ENCODE measurements around the gene SLC22A31.
"Not testable (repeated sequence)": the region's sequence is repeated elsewhere in the genome, so short reads cannot be mapped to it uniquely, and the experiment has no call there.

The SLC22A31 gene

DNA sequence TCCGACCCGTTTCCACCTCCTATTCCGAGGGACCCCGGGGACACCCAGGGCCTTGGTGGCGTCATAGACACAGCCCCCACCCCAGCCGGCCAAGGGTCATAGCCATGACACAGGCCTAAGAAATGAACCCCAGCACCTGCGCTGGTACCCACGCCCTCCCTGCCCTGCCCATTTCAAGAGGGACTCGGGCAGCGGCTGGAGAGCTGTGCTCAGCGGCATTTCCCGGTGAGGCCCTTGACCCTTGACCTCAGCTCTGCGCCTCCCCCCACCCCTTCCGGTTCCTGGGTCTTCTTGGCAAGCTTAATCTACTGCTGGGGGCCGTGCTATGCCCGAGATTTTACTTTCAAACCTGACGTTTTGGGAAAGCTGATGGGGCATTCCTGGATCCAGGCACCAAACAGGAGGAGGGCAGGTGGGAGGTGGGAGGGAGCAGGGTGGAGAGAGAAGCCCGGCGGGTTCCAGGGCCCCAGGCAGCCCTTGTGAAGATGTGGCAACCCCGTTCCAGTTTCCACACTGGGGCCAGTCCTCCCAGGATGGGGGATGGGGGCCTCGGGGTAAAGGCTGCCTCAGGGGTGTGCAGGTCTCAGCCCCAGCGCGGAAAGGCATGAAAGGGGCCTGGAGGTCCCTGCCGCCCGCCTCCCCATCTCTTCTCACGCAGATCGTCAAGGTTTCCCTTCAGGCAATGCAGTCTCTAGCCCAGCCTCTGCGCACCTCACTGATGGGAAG lies at the start of gene SLC22A31:
TSS of gene SLC22A31 (minus strand) at position 414 of the 726 bp plus-strand sequence. CDS start at position 378, 36 bp downstream.
- in situ Hi-C loops (cut with MboI; ENCODE audit: low sequenced_read_pairs): no loop called here

DNA sequence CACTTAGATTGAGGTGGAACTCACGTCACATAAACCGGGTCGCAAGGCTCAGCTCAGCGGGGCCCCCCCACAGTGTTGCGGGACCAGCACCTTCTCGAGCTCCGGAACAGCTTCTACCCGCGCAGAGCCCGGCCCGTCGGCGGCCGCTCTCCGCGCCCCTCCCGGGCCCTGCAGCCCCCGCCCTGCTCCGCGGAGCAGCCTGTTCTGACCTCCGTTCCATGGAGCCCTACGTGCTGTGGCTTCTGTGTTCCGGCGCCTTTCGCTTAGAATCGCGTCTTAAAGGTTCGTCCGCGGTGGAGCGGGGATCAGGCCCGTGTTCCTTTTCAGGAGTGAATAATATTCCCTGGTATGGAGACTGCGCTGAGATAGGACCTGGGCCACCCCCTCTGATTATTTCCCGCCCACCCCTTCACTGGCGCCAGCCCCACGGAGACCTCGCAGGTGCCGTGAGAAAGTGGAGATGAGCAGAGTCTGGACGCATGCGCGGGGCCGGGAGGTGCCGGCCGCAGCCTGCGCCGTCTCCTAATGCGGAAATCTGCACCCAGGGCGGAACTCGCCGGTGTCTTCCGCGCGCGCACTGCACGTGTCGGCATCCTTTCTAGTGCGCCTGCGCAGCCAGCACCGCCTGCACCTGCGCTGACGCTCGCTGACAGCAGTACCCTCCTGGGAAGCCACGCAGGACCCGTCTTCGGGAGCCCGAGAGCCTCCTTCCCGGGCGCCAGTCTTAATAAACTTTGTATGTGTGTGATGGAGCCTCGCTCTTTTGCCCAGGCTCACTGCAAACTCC lies 48.1 kb upstream of the SLC22A31 start:
- in situ Hi-C loops (cut with MboI; ENCODE audit: low sequenced_read_pairs): no loop called here

DNA sequence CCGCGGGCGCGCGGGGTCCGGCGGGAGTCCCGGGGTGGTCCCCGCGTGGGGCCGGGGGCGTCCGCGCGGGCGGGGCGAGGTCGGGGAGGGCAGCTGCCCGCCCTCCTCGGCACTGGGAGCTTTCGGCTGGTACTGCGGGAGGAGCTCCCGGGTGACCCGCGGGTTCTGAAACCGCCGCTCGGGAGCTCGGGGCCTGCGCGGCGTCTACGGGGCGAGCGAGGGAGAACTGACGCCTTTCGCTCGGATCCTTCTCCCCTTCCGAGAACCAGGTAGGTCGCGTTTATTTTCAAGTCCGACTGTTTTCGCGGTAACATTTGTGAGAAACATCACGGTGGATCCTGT lies 47.4 kb upstream of the SLC22A31 start:
- in situ Hi-C loops (cut with MboI; ENCODE audit: low sequenced_read_pairs): not testable (repeated sequence)

DNA sequence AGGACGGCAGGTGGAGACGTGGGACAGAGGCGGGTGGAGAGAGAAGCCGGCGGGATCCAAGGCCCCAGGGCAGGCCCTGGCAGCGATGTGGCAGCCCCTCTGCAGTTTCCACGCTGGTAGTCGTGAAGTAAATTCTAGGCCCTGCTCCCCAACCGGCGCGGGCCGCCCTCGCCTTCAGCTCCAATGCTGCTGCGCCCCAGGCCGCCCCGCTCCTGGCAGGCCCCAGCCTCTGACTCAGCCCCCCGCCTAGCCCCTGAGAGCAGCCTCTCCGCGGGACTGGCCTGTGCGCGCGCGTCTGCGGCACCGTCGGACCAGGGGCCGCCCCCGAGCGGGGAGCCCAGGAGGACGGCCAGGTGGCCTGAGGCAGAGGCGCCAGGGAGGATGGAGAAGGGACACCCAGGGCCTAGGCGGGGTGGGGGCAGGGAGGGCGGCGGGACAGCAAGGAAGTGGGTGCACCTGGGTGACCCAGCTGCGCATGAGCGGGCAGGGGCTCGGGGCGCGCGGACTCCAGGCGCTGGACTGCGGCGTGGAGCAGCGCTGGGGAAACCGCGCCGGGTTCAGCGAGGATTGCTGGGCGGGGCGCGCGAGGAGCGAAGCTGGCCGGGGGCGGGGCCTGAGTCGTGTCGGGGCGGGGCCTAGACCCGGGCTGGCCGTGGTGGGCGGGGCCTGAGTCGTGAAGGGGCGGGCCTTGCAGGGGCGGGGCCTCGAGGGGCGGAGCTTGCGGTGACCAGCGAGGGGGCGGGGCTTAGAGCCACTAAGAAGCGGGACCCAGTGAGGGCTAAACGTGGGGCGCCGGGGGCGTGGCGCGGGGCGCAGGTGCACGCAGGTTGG lies 46.8 kb upstream of the SLC22A31 start:
- in situ Hi-C loops (cut with MboI; ENCODE audit: low sequenced_read_pairs): no loop called here

DNA sequence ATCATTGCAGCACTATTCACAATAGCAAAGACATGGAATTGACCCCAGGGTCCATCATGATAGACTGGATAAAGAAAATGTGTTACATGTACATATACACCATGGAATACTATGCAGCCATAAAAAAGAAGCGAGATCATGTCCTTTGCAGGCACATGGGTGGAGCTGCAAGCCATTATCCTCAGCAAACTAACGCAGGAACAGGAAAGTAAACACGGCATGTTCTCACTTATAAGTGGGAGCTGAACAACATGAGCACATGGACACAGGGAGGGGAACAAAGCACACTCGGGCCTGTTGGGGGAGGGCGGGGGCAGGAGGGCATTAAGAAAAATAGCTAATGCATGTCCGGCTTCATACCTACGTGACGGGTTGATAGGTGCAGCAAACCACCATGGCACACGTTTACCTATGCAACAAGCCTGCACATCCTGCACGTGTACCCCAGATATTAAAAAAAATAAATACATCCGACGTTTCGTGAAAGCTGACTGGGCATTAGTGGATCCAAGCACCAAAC lies 46.1 kb upstream of the SLC22A31 start:
- in situ Hi-C loops (cut with MboI; ENCODE audit: low sequenced_read_pairs): no loop called here

DNA sequence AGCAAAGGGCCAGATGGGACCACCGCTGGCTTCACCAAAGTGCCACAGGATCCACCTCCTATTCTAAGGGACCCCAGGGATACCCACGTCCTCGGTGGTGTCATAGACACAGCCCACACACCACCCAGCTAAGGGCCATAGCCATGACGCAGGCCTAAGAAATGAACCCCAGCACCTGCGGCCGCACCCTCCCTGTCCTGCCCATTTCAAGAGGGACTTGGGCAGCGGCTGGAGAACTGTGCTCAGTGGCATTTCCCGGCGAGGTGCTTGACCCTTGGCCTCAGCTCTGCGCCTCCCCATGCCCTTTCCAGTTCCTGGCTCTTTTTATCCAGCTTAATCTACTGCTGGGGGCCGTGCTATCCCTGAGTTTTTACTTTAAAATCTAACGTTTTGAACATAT lies 44.4 kb upstream of the SLC22A31 start:
- in situ Hi-C loops (cut with MboI; ENCODE audit: low sequenced_read_pairs): no loop called here

DNA sequence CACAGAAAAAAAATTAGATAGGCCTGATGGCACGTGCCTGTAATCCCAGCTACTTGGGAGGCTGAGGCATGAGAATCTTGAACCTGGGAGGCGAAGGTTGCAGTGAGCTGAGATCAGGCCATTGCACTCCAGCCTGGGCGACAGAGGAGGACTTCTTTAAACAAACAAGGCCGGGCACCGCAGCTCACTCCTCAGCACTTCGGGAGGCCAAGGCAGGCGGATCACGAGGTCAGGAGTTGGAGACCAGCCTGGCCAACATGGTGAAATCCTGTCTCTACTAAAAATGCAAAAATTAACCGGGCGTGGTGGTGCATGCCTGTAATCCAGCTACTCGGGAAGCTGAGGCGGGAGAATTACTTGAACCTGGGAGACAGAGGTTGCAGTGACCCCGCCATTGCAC lies 43.9 kb upstream of the SLC22A31 start:
- in situ Hi-C loops (cut with MboI; ENCODE audit: low sequenced_read_pairs): not testable (repeated sequence)

DNA sequence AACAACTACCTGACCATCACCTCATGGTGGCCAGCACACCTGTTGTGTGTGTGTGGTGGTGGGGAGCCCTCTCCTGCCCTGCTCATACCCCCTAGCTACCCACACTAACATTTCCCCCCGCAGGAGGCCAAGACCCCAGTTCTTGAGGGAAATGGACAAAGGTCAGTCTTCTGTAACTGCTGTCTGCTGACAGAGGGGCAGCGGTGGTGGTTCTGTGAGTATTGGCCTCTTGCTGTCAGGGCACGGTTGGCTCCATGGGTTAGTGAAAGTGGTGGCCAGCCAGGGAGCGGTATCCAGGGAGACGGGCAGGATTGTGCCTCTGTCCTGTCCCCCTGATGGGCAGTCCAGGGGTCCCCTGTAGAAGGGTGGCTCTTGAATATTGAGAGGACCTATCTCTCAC lies 43.3 kb upstream of the SLC22A31 start:
- in situ Hi-C loops (cut with MboI; ENCODE audit: low sequenced_read_pairs): no loop called here

DNA sequence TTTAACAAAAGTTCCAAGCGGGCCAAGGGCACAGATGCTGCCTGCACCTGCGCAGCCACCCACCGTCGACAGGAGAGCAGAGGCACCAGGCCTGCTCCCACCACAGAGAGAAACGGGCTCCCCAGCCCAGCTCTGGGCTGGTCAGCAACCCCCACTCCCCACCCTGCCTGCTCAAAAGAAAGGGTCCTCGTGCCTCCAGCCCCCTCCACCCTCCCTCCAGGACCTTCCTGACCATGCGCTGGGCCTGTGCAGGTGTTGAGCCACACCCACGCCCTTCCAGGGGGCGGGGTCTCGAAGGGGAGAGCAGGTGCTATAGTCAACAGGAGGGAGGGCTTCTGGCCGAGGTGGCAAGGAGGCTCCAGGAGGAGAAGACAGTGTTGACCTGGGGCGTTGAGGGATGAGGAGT lies 42.5 kb upstream of the SLC22A31 start:
- in situ Hi-C loops (cut with MboI; ENCODE audit: low sequenced_read_pairs): no loop called here

DNA sequence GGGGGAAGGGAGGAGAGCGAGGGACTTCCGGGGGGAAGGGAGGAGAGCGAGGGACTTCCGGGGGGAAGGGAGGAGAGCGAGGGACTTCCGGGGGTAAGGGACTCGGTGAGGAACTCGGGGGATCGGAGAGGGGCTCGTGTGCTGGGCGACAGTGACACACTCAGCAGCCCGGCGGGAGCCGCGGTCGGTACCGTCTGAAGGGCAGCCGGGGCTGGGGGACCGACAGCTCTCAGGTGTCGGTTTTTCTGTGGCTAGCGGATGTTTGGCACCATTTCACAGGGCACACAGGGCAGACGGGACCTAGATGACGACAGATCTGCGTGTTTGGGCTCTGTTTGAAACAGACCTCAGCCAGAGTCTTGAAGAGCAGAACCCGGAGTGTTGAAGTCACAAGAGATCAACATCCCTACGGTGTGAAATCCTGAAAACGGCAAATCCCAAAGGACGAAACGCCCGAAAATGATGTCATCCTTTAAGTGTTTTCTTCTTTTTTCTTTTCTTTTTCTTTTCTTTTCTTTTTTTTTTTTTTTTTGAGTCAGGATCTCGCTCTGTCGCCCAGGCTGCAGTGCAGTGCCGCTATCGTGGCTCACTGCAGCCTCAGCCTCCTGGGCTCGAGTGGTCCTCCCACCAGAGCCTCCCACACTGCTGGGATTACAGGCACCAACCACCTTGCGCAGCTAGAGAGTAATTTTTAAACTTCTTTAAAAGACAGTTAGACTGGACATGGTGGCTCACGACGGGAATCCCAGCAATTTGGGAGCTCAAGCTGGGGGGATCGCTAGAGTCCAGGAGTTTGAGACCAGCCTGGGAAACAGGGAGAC lies 41.1 kb upstream of the SLC22A31 start:
- in situ Hi-C loops (cut with MboI; ENCODE audit: low sequenced_read_pairs): no loop called here

DNA sequence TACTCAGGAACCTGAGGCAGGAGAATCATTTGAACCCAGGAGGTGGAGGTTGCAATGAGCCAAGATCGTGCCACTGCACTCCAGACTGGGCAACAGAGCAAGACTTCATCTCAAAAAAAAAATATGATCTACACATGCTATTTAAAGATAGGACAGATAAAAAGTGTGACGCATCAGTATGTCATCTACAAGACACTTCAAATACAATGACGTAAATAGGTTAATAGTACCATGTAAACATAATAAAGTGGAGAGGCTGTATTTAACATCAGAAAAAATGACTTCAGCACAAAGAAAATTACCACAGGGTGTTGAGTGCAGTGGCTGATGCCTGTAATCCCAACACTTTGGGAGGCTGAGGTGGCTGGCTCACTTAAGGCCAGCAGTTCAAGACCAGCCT lies 37.4 kb upstream of the SLC22A31 start:
- in situ Hi-C loops (cut with MboI; ENCODE audit: low sequenced_read_pairs): no loop called here

DNA sequence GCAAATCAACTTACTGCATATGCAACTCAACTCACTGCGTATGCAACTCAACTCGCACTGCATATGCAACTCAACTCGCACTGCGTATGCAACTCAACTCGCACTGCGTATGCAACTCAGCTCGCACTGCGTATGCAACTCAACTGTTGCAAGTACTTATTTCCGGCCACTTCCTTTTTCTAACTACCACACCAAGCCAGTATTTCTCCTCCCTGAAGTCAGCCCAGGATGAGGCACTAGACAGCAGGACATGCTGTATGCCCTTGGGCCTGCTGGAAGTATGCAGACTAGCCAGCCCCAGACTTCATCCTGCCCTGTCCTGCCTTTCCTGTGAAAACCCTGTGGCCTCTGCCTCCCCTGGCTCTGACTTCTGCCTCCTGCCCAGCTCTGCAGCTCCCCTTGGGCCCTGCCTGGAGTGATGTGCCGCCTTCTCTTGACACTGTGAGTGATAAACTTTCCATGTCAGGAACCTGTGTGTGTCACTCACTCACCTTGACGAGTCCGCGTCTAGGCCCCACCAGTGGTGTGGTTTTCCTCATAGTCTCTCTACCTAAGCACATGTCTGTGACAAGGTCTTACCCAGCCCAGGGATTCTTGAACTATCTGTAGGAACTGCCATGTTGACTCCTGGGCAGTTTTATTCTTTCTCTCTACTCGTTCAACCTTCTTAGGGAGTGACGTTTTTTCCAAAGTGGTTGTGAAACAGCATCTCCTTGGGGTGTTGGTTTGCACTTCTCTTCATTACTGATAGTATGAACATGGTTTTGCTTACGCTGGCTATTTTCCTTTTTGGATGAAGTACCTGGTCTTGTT lies 33.5 kb upstream of the SLC22A31 start:
- in situ Hi-C loops (cut with MboI; ENCODE audit: low sequenced_read_pairs): no loop called here

DNA sequence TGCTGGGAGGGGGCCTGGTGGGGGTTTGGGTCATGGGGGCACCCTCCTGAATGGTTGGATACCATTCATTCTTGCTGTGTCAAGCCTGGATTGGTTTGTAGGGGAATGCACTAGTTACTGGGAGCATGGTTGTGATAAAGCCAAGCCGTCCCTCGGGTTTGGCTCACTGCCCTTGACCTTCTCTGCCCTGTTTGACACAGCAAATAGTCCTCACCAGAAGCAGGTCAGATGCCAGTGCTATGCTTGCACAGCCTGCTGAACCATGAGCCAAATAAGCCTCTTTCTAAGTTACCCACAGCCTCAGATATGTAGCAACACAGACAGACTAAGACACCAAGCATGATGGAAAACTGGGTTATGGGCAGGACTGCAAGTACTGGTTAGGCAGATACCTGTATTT lies 31.8 kb upstream of the SLC22A31 start:
- in situ Hi-C loops (cut with MboI; ENCODE audit: low sequenced_read_pairs): no loop called here

DNA sequence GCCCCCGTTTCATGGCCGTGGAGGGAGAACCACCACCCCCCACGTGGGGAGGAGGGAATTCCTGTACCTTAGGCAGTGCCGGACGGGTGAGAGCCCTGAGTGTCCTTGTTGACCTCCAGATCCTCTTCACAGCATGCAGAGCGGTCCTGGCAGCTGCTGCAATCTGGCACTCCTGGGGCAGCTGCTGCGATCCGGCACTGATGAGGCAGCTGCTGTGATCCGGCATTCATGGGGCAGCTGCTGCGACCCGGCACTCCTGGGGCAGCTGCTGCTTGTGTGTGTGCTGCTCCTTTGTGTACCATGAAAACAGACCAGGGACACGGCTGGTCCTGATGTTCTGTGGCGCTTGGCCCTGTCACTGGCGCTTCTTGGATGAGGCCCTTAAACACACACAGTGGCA lies 29.9 kb upstream of the SLC22A31 start:
- in situ Hi-C loops (cut with MboI; ENCODE audit: low sequenced_read_pairs): no loop called here

DNA sequence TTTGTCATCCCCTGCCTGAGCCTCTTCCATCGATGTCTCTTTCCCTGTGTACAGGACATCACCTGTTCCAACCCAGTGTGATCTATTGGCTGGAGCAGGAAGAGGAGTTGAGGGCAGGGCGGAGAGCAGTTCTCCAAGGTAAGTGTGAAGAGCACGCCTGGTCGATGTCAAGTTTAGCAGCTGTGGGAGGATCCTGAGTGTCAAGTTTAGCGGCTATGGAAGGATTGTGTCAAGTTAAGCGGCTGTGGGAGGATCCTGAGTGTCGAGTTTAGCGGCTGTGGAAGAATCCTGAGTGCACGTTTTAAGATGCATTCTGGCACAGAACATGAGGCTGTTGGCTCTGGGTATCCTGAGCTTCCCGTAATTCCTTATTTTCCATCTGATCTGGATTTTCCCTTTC lies 24.3 kb upstream of the SLC22A31 start:
- in situ Hi-C loops (cut with MboI; ENCODE audit: low sequenced_read_pairs): no loop called here

DNA sequence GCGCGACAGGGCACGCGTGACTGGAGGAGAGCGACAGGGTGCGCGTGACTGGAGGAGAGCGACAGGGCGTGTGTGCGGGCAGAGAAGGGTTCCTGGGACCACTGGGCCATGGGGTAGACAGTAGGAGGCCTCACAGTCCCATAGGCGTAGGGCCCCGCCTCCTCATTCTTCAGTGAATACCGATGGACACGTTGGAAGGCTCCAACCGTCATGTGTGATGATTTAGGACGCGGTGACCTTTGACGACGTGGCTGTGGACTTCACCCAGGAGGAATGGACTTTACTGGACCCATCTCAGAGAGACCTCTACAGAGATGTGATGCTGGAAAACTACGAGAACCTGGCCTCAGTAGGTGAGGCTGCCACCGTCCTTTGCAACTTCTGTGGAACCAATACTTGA lies 22.6 kb upstream of the SLC22A31 start:
- in situ Hi-C loops (cut with MboI; ENCODE audit: low sequenced_read_pairs): no loop called here

DNA sequence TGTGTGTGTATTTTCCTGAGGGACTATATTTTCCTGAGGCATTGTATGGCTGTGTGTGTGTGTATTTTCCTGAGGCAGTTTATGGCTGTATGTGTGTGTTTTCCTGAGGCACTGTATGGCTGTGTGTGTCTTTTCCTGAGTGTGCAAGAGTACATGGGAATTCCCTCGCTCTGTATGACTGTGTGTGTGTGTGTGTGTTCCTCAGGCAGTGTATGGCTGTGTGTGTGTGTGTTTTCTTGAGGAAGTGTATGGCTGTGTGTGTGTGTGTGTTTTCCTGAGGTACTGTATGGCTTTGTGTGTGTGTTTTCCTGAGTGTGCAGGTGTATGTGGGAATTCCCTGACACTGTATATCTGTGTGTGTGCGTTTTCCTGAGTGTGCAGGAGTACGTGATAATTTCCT lies 21.3 kb upstream of the SLC22A31 start:
- in situ Hi-C loops (cut with MboI; ENCODE audit: low sequenced_read_pairs): no loop called here

DNA sequence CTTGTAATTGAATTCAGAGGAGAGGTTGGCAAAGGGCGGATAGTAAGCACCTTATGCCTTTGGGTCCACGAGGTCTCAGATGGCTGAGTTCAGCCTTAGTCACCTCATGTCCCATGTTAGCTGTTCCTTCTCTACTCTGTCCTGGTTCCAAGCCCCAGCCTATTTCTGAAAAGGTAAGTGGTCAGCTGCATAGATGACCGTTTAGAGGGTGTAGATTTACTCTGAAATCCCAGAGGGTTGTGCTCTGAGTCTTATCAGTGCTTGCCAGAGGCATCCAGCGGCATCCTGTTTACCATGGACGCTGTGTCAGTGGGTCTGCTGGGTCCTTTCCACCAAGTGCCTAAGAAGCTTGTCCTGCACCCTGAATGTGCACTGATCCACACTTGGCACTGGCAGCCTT lies 19.0 kb upstream of the SLC22A31 start:
- in situ Hi-C loops (cut with MboI; ENCODE audit: low sequenced_read_pairs): no loop called here

DNA sequence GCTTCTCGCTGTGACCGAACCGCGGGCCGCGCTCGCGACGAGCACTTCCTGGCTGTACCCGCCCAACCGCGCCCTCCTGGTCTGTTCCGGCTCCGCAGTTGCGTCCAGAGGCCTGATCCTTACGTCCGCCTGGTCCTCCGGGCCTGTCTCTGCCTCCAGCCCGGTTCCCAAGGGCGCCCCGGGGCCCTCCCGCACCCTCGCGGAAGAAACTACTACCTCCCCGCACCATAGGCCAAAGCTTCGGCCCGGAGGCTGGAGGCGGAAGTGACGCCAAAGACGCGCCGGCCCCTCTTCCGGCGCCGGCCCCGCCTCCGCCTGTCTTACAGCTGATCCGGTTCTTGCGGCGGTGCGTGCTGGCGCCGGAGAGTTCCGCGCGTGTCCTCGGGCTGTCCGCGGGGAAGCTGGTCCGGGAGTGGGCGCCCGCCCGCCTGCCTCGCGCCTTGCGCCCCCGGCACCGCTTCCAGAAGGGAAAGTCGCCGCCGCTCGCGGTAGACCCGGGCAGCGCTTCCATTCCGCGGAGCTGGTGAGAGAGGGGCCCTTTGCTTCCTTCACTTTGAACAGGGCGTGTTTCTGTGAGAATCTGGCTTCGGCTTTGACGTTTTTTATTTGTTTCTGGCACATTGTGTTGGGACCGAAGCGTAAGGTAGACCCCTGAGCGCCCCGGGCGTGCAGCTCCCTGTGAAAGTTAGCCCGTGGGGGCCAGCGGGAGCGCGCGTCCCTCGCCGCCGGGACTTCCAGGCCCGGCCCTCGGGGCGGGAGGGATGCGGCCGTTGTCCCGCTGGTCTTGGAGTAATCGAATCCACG lies 17.3 kb upstream of the SLC22A31 start, which contains the start of gene ZNF778:
TSS of gene ZNF778 (plus strand) at position 316 of the 804 bp plus-strand sequence. CDS start 3,425 bp downstream, outside the sequence.
- in situ Hi-C loops (cut with MboI; ENCODE audit: low sequenced_read_pairs): no loop called here

Data from HL-60/S4 treated with phorbol 12-myristate 13-acetate at 8.2 ng/mL for 4 days and 3 days (cell line).